ENCODE data around the gene JAK1.
"Not testable (repeated sequence)": the region's sequence is repeated elsewhere in the genome, so short reads cannot be mapped to it uniquely, and the experiment has no call there.

Gene JAK1

DNA sequence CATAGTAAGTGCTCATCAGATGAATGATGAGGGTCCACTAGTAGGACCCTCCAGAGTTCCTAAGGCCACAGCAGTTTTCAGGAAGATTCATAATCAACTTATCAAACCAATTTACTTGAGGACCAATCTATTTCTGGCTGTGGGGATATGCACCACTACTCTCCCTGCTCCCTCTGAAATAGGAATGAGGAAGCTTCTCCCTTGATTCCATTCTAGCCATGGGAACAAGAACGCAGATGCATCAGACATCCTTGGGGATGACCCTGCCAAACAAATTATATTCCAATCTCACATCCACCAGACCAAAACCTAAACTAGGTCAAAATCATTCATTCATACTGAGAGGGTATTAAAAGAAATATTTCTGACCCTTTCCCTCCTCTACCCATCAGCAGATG, 31.5 kb downstream of the JAK1 start:
- TF ChIP-seq, protein P1, sequence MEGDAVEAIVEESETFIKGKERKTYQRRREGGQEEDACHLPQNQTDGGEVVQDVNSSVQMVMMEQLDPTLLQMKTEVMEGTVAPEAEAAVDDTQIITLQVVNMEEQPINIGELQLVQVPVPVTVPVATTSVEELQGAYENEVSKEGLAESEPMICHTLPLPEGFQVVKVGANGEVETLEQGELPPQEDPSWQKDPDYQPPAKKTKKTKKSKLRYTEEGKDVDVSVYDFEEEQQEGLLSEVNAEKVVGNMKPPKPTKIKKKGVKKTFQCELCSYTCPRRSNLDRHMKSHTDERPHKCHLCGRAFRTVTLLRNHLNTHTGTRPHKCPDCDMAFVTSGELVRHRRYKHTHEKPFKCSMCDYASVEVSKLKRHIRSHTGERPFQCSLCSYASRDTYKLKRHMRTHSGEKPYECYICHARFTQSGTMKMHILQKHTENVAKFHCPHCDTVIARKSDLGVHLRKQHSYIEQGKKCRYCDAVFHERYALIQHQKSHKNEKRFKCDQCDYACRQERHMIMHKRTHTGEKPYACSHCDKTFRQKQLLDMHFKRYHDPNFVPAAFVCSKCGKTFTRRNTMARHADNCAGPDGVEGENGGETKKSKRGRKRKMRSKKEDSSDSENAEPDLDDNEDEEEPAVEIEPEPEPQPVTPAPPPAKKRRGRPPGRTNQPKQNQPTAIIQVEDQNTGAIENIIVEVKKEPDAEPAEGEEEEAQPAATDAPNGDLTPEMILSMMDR (IDR thresholded peaks at IDR 0.05; ENCODE audit: low read depth, low read length, missing control alignments), result no peak
- H3K4me3 ChIP-seq (ENCODE audit: low read depth, low read length), result no peak overlapping the region

DNA sequence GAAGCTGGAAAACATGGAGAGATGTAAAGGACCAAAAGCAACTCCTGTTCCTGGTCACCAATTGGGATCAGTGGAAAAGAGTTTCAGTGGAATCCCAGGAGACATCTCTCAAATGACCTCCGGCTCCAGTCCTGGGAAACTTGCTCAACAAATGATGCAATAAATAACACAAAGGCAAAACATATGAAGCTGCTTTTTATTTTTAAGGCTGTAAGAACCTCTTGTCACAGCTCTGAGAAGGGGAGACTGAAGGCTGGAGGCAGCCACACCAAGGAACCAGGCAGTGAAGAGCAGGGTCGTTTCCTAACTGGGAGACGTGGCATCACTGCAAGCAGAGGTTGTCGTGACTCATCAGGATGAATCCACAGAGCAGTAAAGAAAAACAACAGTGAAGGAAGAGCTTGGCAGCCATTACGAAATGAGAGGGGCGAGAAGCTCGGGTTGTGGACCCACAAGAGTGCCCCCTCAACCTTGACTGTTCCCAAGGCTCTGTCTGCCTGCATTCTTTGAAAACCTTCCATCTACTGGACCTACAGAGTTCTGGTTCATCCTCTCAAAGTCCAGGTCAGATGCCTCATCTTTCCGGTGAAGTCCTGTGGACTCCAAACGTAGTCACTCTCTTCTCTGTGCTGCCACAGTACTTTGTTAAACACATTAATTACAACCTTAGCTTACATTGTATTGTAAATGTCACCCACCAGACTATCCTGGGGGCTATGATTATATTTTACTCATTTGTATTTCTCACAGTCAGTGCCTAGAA, 32.1 kb downstream of the JAK1 start:
- H3K4me3 ChIP-seq (ENCODE audit: low read depth, low read length), result no peak overlapping the region
- DNase-seq (ENCODE audit: low read depth), result no peak
- TF ChIP-seq, protein P1 (IDR thresholded peaks at IDR 0.05; ENCODE audit: low read depth, low read length, missing control alignments), result no peak

More for the DNA sequence above, 31.5 kb downstream of the JAK1 start:
- no peak for DNase-seq (ENCODE audit: low read depth)

DNA sequence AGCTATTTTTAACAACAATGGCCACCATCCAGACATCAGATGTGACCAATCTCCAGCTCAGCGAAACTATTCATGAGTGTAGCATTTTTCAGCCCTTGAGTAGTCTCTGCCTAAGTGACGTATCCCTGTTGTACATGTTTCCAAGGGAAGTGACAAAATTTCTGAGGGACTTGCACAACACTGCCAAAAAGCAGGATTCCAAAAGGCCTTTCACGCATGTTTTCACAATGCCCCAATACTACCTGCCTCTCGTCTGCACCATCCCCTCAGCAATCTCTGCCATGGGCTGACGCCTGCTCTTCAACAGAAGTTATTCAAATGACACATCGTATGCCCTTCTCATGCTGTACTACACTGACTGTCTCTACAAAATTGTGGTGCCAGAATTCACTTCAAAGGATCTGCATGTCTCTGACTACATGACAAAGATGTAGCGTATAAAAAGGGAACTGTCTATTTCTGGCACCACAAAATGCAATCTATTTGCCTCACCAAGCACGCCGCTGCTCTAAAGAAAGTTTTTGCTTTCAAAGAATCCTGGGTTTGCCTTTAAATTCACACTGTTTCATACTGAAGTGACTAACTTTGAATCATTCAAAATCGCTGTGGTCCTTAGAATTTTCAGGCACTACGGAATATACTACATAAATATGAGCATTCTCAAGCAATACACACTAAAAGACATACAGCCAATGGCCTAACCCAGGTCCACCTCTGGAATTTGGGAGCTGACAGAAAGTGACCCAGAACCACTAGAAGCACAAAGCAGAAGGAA, 32.9 kb downstream of the JAK1 start:
- no peak overlapping the region for H3K4me3 ChIP-seq (ENCODE audit: low read depth, low read length)

DNA sequence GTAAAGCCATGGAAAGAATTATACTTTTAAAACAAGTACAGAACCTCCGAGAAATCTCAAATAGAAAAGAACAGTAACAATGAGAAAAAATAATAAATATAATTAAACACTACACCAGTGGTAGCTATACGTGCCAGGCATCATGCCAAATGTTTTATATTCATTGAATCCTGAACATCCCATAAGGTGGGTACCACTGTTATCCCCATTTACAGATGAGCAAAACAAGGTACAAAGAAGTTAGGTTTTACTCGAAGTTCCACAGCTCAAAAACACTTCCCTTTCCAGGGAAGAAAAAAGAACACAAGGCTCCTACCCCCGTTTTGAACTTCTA, 33.4 kb downstream of the JAK1 start:
- no peak overlapping the region for H3K4me3 ChIP-seq (ENCODE audit: low read depth, low read length)
- no peak for DNase-seq (ENCODE audit: low read depth)
- TF ChIP-seq, protein P1 (IDR thresholded peaks at IDR 0.05; ENCODE audit: low read depth, low read length, missing control alignments), result no peak

More for the DNA sequence above, 32.9 kb downstream of the JAK1 start:
- TF ChIP-seq, protein P1 (IDR thresholded peaks at IDR 0.05; ENCODE audit: low read depth, low read length, missing control alignments), result no peak
- no peak for DNase-seq (ENCODE audit: low read depth)

DNA sequence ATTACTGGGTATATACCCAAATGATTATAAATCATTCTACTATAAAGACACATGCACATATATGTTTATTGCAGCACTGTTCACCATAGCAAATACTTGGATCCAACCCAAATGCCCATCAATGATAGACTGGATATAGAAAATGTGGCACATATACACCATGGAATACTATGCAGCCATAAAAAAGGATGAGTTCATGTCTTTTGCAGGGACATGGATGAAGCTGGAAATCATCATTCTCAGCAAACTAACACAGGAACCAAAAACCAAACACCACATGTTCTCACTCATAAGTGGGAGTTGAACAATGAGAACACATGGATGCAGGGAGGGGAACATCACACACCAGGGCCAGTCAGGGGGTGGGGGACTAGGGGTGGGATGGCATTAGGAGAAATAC, 35.7 kb downstream of the JAK1 start:
- H3K4me3 ChIP-seq (ENCODE audit: low read depth, low read length); DNase-seq (ENCODE audit: low read depth): not testable (repeated sequence)

DNA sequence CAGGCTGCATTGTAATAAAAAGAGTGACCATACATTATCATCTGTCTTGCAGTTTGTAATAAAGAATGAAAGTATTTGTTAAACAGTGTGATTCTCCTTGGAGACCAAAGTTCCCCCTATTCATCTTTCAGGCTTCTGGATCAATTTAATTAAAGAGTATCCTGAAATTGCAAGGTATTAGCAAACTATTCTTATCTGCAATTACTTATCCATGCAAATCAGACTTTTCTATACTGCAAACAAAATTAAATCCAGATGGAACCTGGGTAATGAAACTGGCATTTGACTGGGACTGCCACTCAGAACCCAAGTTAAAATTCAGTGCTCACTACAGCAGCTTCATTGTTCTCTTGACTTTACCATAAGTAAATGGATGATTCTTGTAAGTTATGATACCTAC, 37.1 kb downstream of the JAK1 start:
- H3K4me3 ChIP-seq (ENCODE audit: low read depth, low read length), result no peak overlapping the region
- TF ChIP-seq, protein P1 (IDR thresholded peaks at IDR 0.05; ENCODE audit: low read depth, low read length, missing control alignments), result no peak
- DNase-seq (ENCODE audit: low read depth), result no peak

DNA sequence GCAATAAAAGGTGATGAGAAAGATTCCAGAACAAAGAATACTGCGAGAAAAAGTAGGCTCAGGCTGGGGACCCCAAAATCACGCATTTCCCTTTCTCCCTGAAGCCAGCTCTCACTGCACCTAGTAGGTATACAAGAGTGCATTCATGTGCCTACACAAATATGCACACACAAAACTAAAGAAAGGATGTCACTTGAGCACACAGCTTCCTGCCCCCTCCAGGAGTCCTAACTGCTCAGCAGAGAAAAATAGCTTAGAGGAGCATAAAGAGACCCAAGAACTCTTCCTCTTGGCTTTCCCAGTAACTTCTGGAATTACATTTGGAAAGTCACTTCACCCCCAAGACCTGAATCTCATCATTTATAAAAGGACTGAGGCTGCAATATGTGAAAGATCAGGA, 38.0 kb downstream of the JAK1 start:
- TF ChIP-seq, protein P1 (IDR thresholded peaks at IDR 0.05; ENCODE audit: low read depth, low read length, missing control alignments), result no peak
- no peak overlapping the region for H3K4me3 ChIP-seq (ENCODE audit: low read depth, low read length)
- DNase-seq (ENCODE audit: low read depth), result no peak
